Measurements from ENCODE around the gene FSHR. TPM values are rescaled to one million over a fixed set of nuclear protein-coding genes. Genes with fewer than 3 reads are reported as not detected.

The FSHR gene
- total RNA-seq, 2 donors from 2014 or later = 13.6 TPM; not detected in 1

DNA sequence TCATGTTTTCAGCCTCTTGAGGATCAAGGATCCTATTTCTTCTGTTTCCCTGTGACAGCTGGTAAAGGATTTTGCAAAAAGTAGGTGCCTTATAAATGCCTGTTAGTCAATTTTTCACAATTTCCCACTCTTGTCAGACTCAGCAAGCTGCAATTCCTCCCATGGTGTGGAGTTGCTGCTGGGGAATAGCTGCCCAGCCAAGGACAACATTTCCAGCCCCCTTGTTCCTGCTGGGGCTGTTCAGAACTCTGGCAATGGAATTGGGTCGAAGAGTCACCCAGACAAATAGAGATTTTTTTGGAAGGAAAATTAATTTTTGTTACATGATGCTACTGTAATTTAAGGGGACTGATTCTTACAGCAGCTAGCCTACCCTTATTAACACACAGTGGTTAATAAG lies 43.7 kb downstream of the FSHR start:
- no peak for DNase-seq (ENCODE audit: low spot score)
- H3K9me3 ChIP-seq = no peaks in the 10 kb centered on the region
- H3K4me3 ChIP-seq = no peak overlapping the region
- intact Hi-C loops (cut with DNase I) = no loop called here
- no peak for TF ChIP-seq POLR2A (IDR thresholded peaks at IDR 0.05)
- TF ChIP-seq, protein P1, sequence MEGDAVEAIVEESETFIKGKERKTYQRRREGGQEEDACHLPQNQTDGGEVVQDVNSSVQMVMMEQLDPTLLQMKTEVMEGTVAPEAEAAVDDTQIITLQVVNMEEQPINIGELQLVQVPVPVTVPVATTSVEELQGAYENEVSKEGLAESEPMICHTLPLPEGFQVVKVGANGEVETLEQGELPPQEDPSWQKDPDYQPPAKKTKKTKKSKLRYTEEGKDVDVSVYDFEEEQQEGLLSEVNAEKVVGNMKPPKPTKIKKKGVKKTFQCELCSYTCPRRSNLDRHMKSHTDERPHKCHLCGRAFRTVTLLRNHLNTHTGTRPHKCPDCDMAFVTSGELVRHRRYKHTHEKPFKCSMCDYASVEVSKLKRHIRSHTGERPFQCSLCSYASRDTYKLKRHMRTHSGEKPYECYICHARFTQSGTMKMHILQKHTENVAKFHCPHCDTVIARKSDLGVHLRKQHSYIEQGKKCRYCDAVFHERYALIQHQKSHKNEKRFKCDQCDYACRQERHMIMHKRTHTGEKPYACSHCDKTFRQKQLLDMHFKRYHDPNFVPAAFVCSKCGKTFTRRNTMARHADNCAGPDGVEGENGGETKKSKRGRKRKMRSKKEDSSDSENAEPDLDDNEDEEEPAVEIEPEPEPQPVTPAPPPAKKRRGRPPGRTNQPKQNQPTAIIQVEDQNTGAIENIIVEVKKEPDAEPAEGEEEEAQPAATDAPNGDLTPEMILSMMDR (IDR thresholded peaks at IDR 0.05) = no peak
- TF ChIP-seq POLR2AphosphoS5 (IDR thresholded peaks at IDR 0.05) = no peak
- H3K36me3 ChIP-seq = no peaks in the 10 kb centered on the region
- H3K27ac ChIP-seq = no peak overlapping the region
- 97% methylated on average over 1 of the region's 1 CpG for WGBS
- H3K4me1 ChIP-seq (replicated peaks) = no peaks in the 10 kb centered on the region
- H3K27me3 ChIP-seq (replicated peaks; ENCODE audit: insufficient read depth) = no peaks in the 10 kb centered on the region

DNA sequence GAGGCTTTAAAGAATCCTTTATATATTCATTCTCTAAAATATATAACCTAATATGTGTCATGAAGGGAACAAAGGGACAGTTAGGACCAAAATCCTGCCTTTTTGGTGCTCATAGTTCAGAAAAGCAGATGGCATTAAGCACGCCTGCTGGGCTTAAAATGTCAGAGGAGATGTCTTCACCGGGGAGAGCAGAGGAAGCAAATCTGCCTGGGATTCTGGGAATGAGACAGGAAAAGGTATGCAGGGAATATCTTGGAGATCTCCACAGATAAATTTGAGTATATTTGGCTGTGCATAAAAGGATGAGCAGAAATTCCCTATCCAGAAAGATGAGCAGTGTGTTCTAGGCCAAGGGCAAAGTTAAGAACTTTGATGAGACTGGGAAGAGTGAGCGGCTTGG lies 45.5 kb downstream of the FSHR start:
- TF ChIP-seq, protein P1 (IDR thresholded peaks at IDR 0.05) = no peak
- no peak for TF ChIP-seq POLR2AphosphoS5 (IDR thresholded peaks at IDR 0.05)
- no peak for TF ChIP-seq POLR2A (IDR thresholded peaks at IDR 0.05)
- H3K27ac ChIP-seq = no peak overlapping the region
- no peaks in the 10 kb centered on the region for H3K36me3 ChIP-seq
- no peaks in the 10 kb centered on the region for H3K9me3 ChIP-seq
- DNase-seq (ENCODE audit: low spot score) = no peak
- H3K4me3 ChIP-seq = no peak overlapping the region
- no peaks in the 10 kb centered on the region for H3K4me1 ChIP-seq (replicated peaks)
- no peaks in the 10 kb centered on the region for H3K27me3 ChIP-seq (replicated peaks; ENCODE audit: insufficient read depth)
- WGBS = 86% methylated on average over 3 of the region's 3 CpGs
- intact Hi-C loops (cut with DNase I) = no loop called here

DNA sequence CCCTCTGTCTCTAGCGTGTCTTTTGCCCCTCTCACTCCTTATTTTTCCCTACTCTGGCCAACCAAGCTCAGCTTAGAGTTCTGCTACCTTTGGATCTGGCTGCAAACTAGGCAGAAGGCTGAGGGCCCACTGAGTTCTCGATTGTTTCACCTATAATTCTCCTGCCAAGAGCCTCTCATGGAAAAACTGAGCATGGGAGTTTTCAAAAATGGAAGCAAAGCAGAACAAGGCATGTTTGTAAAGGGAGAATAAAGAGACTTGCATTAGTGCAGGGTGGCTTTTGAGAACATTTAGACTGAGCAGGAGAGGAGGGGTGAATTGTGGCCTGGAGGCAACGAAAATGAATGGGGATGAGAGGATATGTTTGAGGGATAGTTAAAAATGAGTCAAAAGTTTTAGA lies 45.9 kb downstream of the FSHR start:
- no peak overlapping the region for H3K27ac ChIP-seq
- no peaks in the 10 kb centered on the region for H3K4me1 ChIP-seq (replicated peaks)
- no peaks in the 10 kb centered on the region for H3K36me3 ChIP-seq
- no peak for DNase-seq (ENCODE audit: low spot score)
- H3K4me3 ChIP-seq = no peak overlapping the region
- 63% methylated on average over 3 of the region's 3 CpGs for WGBS
- no peaks in the 10 kb centered on the region for H3K9me3 ChIP-seq
- H3K27me3 ChIP-seq (replicated peaks; ENCODE audit: insufficient read depth) = no peaks in the 10 kb centered on the region
- intact Hi-C loops (cut with DNase I) = no loop called here
- TF ChIP-seq POLR2AphosphoS5 (IDR thresholded peaks at IDR 0.05) = no peak
- TF ChIP-seq, protein P1 (IDR thresholded peaks at IDR 0.05) = no peak
- TF ChIP-seq POLR2A (IDR thresholded peaks at IDR 0.05) = no peak

DNA sequence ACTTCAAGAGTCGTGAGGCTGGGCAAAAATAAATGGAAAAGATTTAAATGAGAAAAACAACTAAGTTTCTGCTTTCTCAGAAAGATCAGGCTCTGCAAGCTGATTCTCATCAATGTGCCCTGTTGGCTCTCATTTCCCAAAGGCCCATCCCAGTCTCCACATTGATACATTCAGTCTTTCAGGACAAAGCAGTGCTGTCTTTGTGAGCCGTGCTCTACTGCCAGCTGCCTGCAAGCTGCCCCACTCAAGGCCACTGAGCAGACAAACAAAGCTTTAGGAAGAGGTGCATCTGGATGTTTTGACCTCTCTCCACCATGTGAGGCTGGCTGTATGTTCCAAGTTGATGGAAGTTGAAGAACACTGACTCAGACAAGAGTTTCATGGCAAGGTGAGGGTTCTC lies 48.8 kb downstream of the FSHR start:
- H3K4me1 ChIP-seq (replicated peaks) = no peaks in the 10 kb centered on the region
- no peaks in the 10 kb centered on the region for H3K27me3 ChIP-seq (replicated peaks; ENCODE audit: insufficient read depth)
- H3K9me3 ChIP-seq = no peaks in the 10 kb centered on the region
- no peak overlapping the region for H3K27ac ChIP-seq
- TF ChIP-seq POLR2AphosphoS5 (IDR thresholded peaks at IDR 0.05) (no peak), POLR2A (IDR thresholded peaks at IDR 0.05) (no peak)
- TF ChIP-seq, protein P1 (IDR thresholded peaks at IDR 0.05) = no peak
- no peak overlapping the region for H3K4me3 ChIP-seq
- DNase-seq (ENCODE audit: low spot score) = no peak
- WGBS = 62% methylated on average over 2 of the region's 2 CpGs
- H3K36me3 ChIP-seq = no peaks in the 10 kb centered on the region
- intact Hi-C loops (cut with DNase I) = no loop called here

DNA sequence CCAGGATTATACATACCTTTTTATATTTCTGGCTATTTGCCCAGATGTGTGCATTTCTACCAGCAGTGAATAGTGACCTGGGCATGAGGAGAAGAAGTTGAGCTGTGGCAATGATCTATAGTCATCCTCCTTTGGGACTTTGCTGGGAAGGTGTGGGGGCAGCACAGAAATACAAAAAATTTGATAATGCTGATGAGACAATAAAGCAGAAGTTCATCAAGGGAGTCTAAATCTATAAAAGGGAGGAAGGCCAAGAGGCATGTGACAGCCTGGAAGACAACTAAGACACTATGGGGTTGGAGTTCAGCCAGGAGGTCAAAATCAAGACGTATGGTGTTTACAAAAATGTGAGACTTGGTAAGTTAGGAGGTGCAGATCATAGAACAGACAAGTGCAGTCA lies 52.2 kb downstream of the FSHR start:
- intact Hi-C loops (cut with DNase I) = no loop called here
- DNase-seq (ENCODE audit: low spot score) = no peak
- no peaks in the 10 kb centered on the region for H3K27me3 ChIP-seq (replicated peaks; ENCODE audit: insufficient read depth)
- H3K4me1 ChIP-seq (replicated peaks) = no peaks in the 10 kb centered on the region
- H3K27ac ChIP-seq = no peak overlapping the region
- no peak for TF ChIP-seq POLR2AphosphoS5 (IDR thresholded peaks at IDR 0.05)
- TF ChIP-seq, protein P1 (IDR thresholded peaks at IDR 0.05) = no peak
- no peak for TF ChIP-seq POLR2A (IDR thresholded peaks at IDR 0.05)
- no peak overlapping the region for H3K4me3 ChIP-seq
- no peaks in the 10 kb centered on the region for H3K9me3 ChIP-seq
- no peaks in the 10 kb centered on the region for H3K36me3 ChIP-seq
- WGBS = 32% methylated on average over 1 of the region's 1 CpG

Measured in prostate gland (tissue), 2 donors.